CD14-positive monocyte (primary cell): ENCODE measurements around the gene HCK. TPM values are rescaled to one million over a fixed set of nuclear protein-coding genes. Genes with fewer than 3 reads are reported as not detected.
A peak's percentile ranks its signal among the peaks of the same experiment; 100 is the strongest.

Source experiments
- DNase-seq, 3 donors: peaks; one replicate each; pipeline ENCODE4 v3.0.0-alpha.2; 2011 to 2022
- H2AFZ ChIP-seq: 2 replicates; pipeline ENCODE4 v1.6.0; 2012; ENCODE audit warnings: mild to moderate bottlenecking, low read depth, low read length, inconsistent platforms; ENCODE audit not compliant: insufficient read depth, poor library complexity, severe bottlenecking
- H3K27ac ChIP-seq, 2 donors: 1 replicate in 1 of 2; 2 replicates in 1 of 2; pipeline ENCODE4 v1.5.1; 2012 to 2013; ENCODE audit warnings: low read length in 2 of 2, control low read depth in 1 of 2, inconsistent platforms in 1 of 2, low read depth in 1 of 2, mild to moderate bottlenecking in 1 of 2
- H3K27me3 ChIP-seq, 2 donors: one replicate each; pipeline versions ENCODE4 v1.6.0 to v1.6.1; 2011 to 2013; ENCODE audit warnings: low read length in 2 of 2; ENCODE audit not compliant: control insufficient read depth in 2 of 2, insufficient read depth in 2 of 2
- H3K36me3 ChIP-seq, 2 donors: replicated peaks in 1 of 2; 1 replicate in 1 of 2; 2 replicates in 1 of 2; pipeline versions ENCODE4 v1.5.1 to v1.6.1; 2012 to 2013; ENCODE audit warnings: low read length in 2 of 2, control low read depth in 1 of 2, inconsistent platforms in 1 of 2, mild to moderate bottlenecking in 1 of 2; ENCODE audit not compliant: insufficient read depth in 2 of 2, control insufficient read depth in 1 of 2
- H3K4me1 ChIP-seq, 2 donors: 1 replicate in 1 of 2; 2 replicates in 1 of 2; pipeline versions ENCODE4 v1.5.1 to v1.6.1; 2012 to 2013; ENCODE audit warnings: low read length in 2 of 2, control low read depth in 1 of 2, inconsistent platforms in 1 of 2, mild to moderate bottlenecking in 1 of 2, moderate library complexity in 1 of 2; ENCODE audit not compliant: insufficient read depth in 2 of 2, control insufficient read depth in 1 of 2
- H3K4me2 ChIP-seq: replicated peaks from 2 replicates; pipeline ENCODE3; 2012; ENCODE audit warnings: low read length, moderate library complexity, mild to moderate bottlenecking; ENCODE audit not compliant: poor library complexity, severe bottlenecking; ENCODE audit errors: extremely low read depth
- H3K4me3 ChIP-seq, 3 experiments: fragments of 200-600 bp in 1 of 3; sonication (generic) in 1 of 3; replicated peaks in 1 of 3; 1 replicate in 2 of 3; 2 replicates in 1 of 3; pipeline ENCODE4 v1.5.1; 2011 to 2013; ENCODE audit warnings: low read length in 3 of 3, mild to moderate bottlenecking in 3 of 3, control low read depth in 2 of 3, low read depth in 2 of 3, inconsistent platforms in 1 of 3, moderate library complexity in 1 of 3
- H3K79me2 ChIP-seq: 2 replicates; pipeline ENCODE4 v1.6.0; 2012; ENCODE audit warnings: mild to moderate bottlenecking, control low read depth, inconsistent platforms, low read length, moderate library complexity; ENCODE audit not compliant: insufficient read depth
- H3K9ac ChIP-seq: 2 replicates; pipeline ENCODE4 v1.6.0; 2017; ENCODE audit warnings: low read length, mild to moderate bottlenecking; ENCODE audit not compliant: insufficient read depth, poor library complexity, severe bottlenecking
- H3K9me3 ChIP-seq, 2 donors: replicated peaks in 1 of 2; 1 replicate in 1 of 2; 2 replicates in 1 of 2; pipeline versions ENCODE4 v1.5.1 to v1.6.1; 2012 to 2013; ENCODE audit warnings: low read length in 2 of 2, control low read depth in 1 of 2; ENCODE audit not compliant: control insufficient read depth in 1 of 2, insufficient read depth in 1 of 2
- H4K20me1 ChIP-seq: 2 replicates; pipeline ENCODE4 v1.6.0; 2012; ENCODE audit warnings: mild to moderate bottlenecking, low read length, control low read depth, moderate library complexity; ENCODE audit not compliant: insufficient read depth
- H3K27ac Mint-ChIP-seq, 7 donors: one replicate each; pipeline ENCODE4 v1.8.0; 2020; ENCODE audit warnings: mild to moderate bottlenecking in 7 of 7, mixed read lengths in 7 of 7, moderate library complexity in 6 of 7, inconsistent platforms in 2 of 7
- H3K27me3 Mint-ChIP-seq, 3 donors: one replicate each; pipeline ENCODE4 v1.8.0; 2021 to 2022; ENCODE audit warnings: low read depth in 3 of 3, mild to moderate bottlenecking in 3 of 3, mixed read lengths in 3 of 3, moderate library complexity in 3 of 3, inconsistent platforms in 1 of 3
- H3K36me3 Mint-ChIP-seq, 2 donors: one replicate each; pipeline ENCODE4 v1.8.0; 2020; ENCODE audit warnings: mixed read lengths in 2 of 2, inconsistent platforms in 1 of 2, mild to moderate bottlenecking in 1 of 2
- H3K4me1 Mint-ChIP-seq: one replicate; pipeline ENCODE4 v1.8.0; 2020; ENCODE audit warnings: mild to moderate bottlenecking, mixed read lengths
- H3K4me3 Mint-ChIP-seq, 2 donors: one replicate each; pipeline ENCODE4 v1.8.0; 2020; ENCODE audit warnings: mild to moderate bottlenecking in 2 of 2, mixed read lengths in 2 of 2, moderate library complexity in 1 of 2
- H3K9me3 Mint-ChIP-seq, 7 donors: one replicate each; pipeline ENCODE4 v1.8.0; 2020 to 2022; ENCODE audit warnings: mixed read lengths in 7 of 7, mild to moderate bottlenecking in 6 of 7, moderate library complexity in 6 of 7, inconsistent platforms in 2 of 7
- CTCF ChIP-seq: fragments of 200-600 bp; IDR thresholded peaks from one replicate; pipeline ENCODE4 v1.8.0; 2022; ENCODE audit warnings: antibody characterized with exemption, mild to moderate bottlenecking
- WGBS: methylation state at CpG from one replicate; pipeline ENCODE4 v1.1.5; 2013; ENCODE audit warnings: missing lambda C conversion rate; ENCODE audit not compliant: insufficient coverage; 5-methylcytosine and 5-hydroxymethylcytosine counted together
- intact Hi-C, 2 donors: fragments of 100-400 bp; cut with micrococcal nuclease; formaldehyde crosslinking; loops; one replicate each; pipeline versions ENCODE4 v1.15.0 to v1.15.1; 2023
- polyA plus RNA-seq, 3 donors: library from polyadenylated mRNA; depleted of rRNA in 1 of 3; unstranded in 2 of 3; stranded (reverse) in 1 of 3; fragments of 300-500 nt in 2 of 3; fragments of >200 nt in 1 of 3; fragmentation: Illumina TruSeq in 2 of 3; gene quantifications; 1 replicate in 2 of 3; 2 replicates in 1 of 3; pipeline ENCODE4 v1.2.3, GENCODE V29; 2012 to 2021

Gene HCK
- polyA plus RNA-seq, 3 donors: 430 to 688 (median 526) TPM

DNA sequence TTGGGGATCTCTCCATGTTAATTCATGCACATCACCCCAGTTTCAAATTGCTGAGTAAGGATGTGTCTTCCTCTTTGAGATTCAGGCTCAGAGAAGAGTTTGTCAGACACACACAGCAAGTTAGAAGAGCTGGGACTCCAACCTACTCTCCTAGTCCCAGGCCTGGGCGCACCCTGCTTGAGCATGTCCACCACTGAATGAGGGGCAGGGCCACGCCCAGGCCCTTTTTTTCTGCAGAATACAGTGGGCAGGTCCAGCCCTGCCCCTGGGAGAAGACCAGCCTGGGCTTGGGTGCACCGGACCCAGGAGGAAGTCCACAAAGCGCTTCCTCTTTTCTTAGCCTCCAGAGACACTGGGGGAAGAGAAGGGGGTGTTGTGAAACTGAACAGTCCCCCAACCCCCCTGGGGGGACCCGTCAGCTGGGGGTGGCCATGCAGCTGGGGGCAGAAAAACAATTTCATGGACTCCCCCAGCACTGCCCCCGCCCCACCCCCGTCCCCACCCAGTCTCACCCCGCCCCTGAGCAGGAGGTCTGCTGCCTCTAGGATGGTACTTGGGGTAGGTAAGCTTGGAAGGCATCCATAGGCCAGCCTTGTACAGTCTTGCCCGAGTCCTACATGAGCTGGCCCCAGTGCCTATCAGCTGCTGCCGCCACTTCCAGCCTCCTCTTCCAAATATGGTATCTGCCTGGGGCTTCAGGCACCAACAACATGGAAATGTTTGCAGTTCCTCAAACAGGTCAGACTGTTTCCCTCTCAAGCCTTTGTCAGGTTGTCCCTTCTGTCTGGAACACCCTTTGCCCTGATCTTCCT lies 11.7 kb upstream of the HCK start:
- peak; percentile 88 to 92 (median 90) for DNase-seq
- 0% methylated on average over 3 of the region's 10 CpGs for WGBS
- Mint-ChIP-seq H3K27me3 (no peaks in the 10 kb centered on the region), H3K4me3 (peak overlapping the region; percentile 49 to 83), H3K27ac (peak overlapping the region; percentile 97 to 99 (median 98)), H3K4me1 (peaks cover 84% of the 10 kb centered on the region), H3K9me3 (peaks cover 3 to 10% (median 6%) of the 10 kb centered on the region in 7 donors), H3K36me3 (peaks cover 0 to 3% of the 10 kb centered on the region in 2 donors)
- H3K36me3 ChIP-seq: no peaks in the 10 kb centered on the region
- peaks cover 11% of the 10 kb centered on the region for H3K79me2 ChIP-seq
- peak overlapping the region; percentile 60 for H3K9ac ChIP-seq
- H4K20me1 ChIP-seq: no peaks in the 10 kb centered on the region
- peak overlapping the region in 1 of 3 experiments; percentile 47 for H3K4me3 ChIP-seq
- intact Hi-C loops: no loop called here
- TF ChIP-seq CTCF: no peak
- H3K4me1 ChIP-seq: peaks cover 89 to 91% of the 10 kb centered on the region in 2 donors
- no peak overlapping the region for H2AFZ ChIP-seq
- H3K27ac ChIP-seq: peak overlapping the region; percentile 73 to 94
- peaks cover 0 to 6% of the 10 kb centered on the region in 2 donors for H3K9me3 ChIP-seq
- no peaks in the 10 kb centered on the region for H3K27me3 ChIP-seq
- peak overlapping the region; percentile 62 for H3K4me2 ChIP-seq

DNA sequence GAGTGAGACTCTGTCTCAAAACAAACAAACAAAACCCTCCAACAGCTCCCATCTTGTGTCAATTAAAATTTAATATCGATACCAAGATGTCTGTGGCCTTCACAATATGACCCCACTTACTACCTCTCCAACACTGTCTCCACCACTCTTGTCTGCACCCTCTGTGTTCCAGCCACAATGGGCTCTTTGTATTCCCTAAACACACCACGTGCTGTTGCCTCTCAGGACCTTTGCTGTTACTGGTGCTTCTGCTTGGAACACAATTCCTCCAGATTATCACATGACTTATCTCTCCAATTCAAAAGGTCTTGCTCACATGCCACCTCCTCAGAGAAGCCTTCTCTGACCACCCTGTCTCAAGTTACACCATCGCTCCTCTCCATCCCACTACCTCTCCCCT lies 6.0 kb upstream of the HCK start:
- H3K27ac Mint-ChIP-seq: no peak overlapping the region
- peaks cover 0 to 2% (median 1%) of the 10 kb centered on the region in 3 donors for H3K27me3 Mint-ChIP-seq
- intact Hi-C loops: no loop called here

More for the DNA sequence above, 6.0 kb upstream of the HCK start:
- Mint-ChIP-seq H3K4me3 (no peak overlapping the region), H3K4me1 (peaks cover 52% of the 10 kb centered on the region), H3K9me3 (peaks cover 0 to 2% (median 0%) of the 10 kb centered on the region in 7 donors), H3K36me3 (no peaks in the 10 kb centered on the region)
- no peak overlapping the region for H3K4me2 ChIP-seq
- no peaks in the 10 kb centered on the region for H3K36me3 ChIP-seq
- no peak for TF ChIP-seq CTCF
- H3K4me1 ChIP-seq: peaks cover 42 to 46% of the 10 kb centered on the region in 2 donors
- H3K27ac ChIP-seq: no peak overlapping the region
- H4K20me1 ChIP-seq: no peaks in the 10 kb centered on the region
- no peaks in the 10 kb centered on the region for H3K9me3 ChIP-seq
- H2AFZ ChIP-seq: no peak overlapping the region
- DNase-seq: no peak
- WGBS: 81% methylated on average over 2 of the region's 3 CpGs
- no peaks in the 10 kb centered on the region for H3K79me2 ChIP-seq
- H3K9ac ChIP-seq: no peak overlapping the region
- no peaks in the 10 kb centered on the region for H3K27me3 ChIP-seq
- H3K4me3 ChIP-seq: no peak overlapping the region
